GM18526 (cell line): ENCODE results near the gene KCNB1.

Experiments
- POLR2A ChIP-seq: IDR thresholded peaks from 3 replicates; pipeline ENCODE4 v1.6.1; 2011; ENCODE audit not compliant: insufficient read length; ENCODE audit errors: extremely low read depth

The KCNB1 gene

GRCh38 chr20:49330701-49331615 is 151.5 kb downstream of the KCNB1 start:
- no peak for TF ChIP-seq POLR2A

GRCh38 chr20:49328790-49329189 is 153.7 kb downstream of the KCNB1 start:
- no peak for TF ChIP-seq POLR2A

- TF ChIP-seq POLR2A, result no peak
Observed at GRCh38 chr20:49326026-49326425, 156.4 kb downstream of the KCNB1 start.

- no peak for TF ChIP-seq POLR2A
Observed at GRCh38 chr20:49324306-49324705, 158.2 kb downstream of the KCNB1 start.

- TF ChIP-seq POLR2A, result no peak
Observed at GRCh38 chr20:49323622-49324238, 158.7 kb downstream of the KCNB1 start.

- no peak for TF ChIP-seq POLR2A
Observed at GRCh38 chr20:49320460-49320859, 162.0 kb downstream of the KCNB1 start.

- TF ChIP-seq POLR2A, result no peak
Observed at GRCh38 chr20:49319208-49319809, 163.2 kb downstream of the KCNB1 start.

- TF ChIP-seq POLR2A, result no peak
Observed at GRCh38 chr20:49318430-49319207, 163.8 kb downstream of the KCNB1 start.

GRCh38 chr20:49318091-49318429 is 164.4 kb downstream of the KCNB1 start:
- no peak for TF ChIP-seq POLR2A

- TF ChIP-seq POLR2A, result no peak
Observed at GRCh38 chr20:49316704-49317103, 165.8 kb downstream of the KCNB1 start.

- no peak for TF ChIP-seq POLR2A
Observed at GRCh38 chr20:49315580-49315979, 166.9 kb downstream of the KCNB1 start.
